ENCODE results near the gene TMEM179.
"Not testable (repeated sequence)": the region's sequence is repeated elsewhere in the genome, so short reads cannot be mapped to it uniquely, and the experiment has no call there.

Gene TMEM179

DNA sequence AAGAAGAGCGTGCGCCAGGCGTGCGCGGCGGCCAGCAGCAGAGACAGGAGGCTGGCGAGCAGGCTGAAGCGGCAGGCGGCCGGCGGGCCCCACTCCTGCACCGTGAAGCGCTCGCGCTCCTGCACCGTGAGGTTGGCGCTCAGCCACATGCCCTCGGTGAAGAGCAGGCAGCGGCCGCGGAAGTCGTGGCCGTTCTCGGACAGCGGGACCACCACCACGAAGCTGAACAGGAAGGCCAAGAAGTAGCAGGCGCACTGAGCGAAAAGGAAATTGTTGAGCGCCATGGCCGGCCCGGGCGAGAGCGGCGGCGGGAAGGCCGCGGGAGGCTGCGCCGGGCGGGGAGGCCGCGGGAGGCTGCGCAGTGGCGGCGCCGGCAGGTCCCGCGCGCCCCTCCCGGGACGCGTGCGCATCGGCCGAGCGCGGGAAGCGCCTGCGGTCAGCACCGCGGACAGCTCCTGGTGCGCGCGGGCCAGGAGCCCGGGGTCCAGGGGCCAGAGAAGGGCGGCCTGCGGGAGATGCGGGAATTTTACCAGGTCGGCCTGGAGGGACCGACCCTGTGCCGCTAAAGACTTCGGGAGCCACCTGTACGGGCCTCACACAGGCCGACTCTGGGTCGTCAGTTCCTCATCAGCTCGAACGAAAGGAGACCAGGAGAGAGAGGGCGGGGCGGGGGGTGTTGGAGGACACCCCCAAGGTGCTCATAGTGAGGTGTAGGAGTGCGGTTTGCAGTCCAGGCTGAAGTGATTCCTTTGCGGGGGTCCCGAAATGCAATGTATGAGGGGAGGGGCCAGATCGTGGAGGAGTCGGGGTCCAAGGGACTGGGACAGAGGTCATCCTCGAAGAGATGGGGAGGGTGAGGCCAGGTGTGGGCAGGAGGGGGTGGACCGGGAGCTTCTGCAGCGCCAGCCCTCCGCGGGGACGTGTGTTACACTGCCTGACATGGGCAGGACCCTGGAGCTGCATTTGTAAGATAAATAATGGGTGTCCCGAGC is at the start of gene TMEM179:
Gene TMEM179, minus strand, starts transcription at position 315 of the 992 bp plus-strand sequence. Its CDS starts 31 bp downstream, at position 284.
- peaks cover 8 to 29% of the 10 kb centered on the region in 2 donors for H3K27me3 ChIP-seq (ENCODE audit: control insufficient read depth in 1 of 2, insufficient read depth in 2 of 2, low read length in 2 of 2)

DNA sequence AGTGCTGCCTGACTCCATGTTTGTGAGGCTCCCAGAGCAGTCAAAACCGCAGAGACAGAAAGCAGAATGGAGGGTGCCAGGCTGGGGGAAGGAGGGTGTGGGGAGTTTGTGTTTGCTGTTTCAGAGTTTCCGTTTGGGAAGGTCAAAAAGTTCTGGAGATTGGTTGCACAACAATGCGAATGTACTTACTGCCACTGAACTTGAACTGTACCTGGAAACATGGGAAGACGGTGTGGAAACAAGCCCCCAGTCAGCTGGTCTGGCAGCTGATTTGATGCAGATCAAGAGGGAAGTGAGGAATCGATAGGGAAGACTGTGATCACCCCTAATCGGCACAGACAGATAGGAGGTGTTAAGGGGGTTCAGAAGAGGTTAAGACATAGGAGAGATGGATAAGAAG is 49.5 kb upstream of the TMEM179 start:
- H3K36me3 ChIP-seq (ENCODE audit: control insufficient read depth in 1 of 2, insufficient read depth in 2 of 2, low read length in 2 of 2): no peaks in the 10 kb centered on the region
- H3K27ac ChIP-seq (ENCODE audit: low read depth, low read length): no peak overlapping the region
- peaks cover 5 to 8% of the 10 kb centered on the region in 2 donors for H3K4me1 ChIP-seq (ENCODE audit: control insufficient read depth in 1 of 2, insufficient read depth in 2 of 2, low read length in 2 of 2)
- no peak overlapping the region for H3K4me3 ChIP-seq (ENCODE audit: low read depth in 1 of 2, low read length in 2 of 2)
- no peaks in the 10 kb centered on the region for H3K27me3 ChIP-seq (ENCODE audit: control insufficient read depth in 1 of 2, insufficient read depth in 2 of 2, low read length in 2 of 2)
- no peak overlapping the region for H3K9ac ChIP-seq (ENCODE audit: low read depth in 1 of 2, low read length in 2 of 2)
- no peaks in the 10 kb centered on the region for H3K9me3 ChIP-seq (ENCODE audit: control insufficient read depth in 1 of 2, low read length in 2 of 2)

More for the DNA sequence above, at the start of gene TMEM179:
- no peaks in the 10 kb centered on the region for H3K36me3 ChIP-seq (ENCODE audit: control insufficient read depth in 1 of 2, insufficient read depth in 2 of 2, low read length in 2 of 2)
- no peak within 1 kb of the TSS for H3K9ac ChIP-seq (ENCODE audit: low read depth in 1 of 2, low read length in 2 of 2)
- no peaks in the 10 kb centered on the region for H3K4me1 ChIP-seq (ENCODE audit: control insufficient read depth in 1 of 2, insufficient read depth in 2 of 2, low read length in 2 of 2)
- no peak within 1 kb of the TSS for H3K4me3 ChIP-seq (ENCODE audit: low read depth in 1 of 2, low read length in 2 of 2)
- no peaks in the 10 kb centered on the region for H3K9me3 ChIP-seq (ENCODE audit: control insufficient read depth in 1 of 2, low read length in 2 of 2)
- H3K27ac ChIP-seq (ENCODE audit: low read depth, low read length): no peak within 1 kb of the TSS

DNA sequence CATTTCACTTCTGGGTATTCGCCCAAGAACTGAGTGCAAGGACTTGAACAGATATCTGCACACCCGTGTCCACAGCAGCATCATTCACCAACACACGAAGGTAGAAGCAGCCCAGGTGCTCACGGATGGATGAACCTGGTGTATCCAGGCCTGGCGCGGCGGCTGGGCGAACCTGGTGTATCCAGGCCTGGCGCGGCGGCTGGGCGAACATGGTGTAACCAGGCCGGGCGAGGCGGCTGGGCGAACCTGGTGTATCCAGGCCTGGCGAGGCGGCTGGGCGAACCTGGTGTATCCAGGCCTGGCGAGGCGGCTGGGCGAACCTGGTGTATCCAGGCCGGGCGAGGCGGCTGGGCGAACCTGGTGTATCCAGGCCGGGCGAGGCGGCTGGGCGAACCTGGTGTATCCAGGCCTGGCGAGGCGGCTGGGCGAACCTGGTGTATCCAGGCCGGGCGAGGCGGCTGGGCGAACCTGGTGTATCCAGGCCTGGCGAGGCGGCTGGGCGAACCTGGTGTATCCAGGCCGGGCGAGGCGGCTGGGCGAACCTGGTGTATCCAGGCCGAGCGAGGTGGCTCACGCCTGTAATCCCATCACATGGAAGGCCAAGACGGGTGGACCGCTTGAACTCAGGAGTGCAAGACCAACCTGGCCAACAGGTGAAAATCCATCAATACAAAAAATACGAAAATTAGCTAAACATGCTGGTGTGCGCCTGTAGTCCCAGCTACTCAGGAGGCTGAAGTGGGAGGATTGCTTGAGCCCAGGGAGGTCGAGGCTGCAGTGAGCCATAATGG is 48.8 kb upstream of the TMEM179 start:
- not testable (repeated sequence) for H3K9ac ChIP-seq (ENCODE audit: low read depth in 1 of 2, low read length in 2 of 2); H3K27me3 ChIP-seq (ENCODE audit: control insufficient read depth in 1 of 2, insufficient read depth in 2 of 2, low read length in 2 of 2); H3K36me3 ChIP-seq (ENCODE audit: control insufficient read depth in 1 of 2, insufficient read depth in 2 of 2, low read length in 2 of 2); H3K27ac ChIP-seq (ENCODE audit: low read depth, low read length); H3K9me3 ChIP-seq (ENCODE audit: control insufficient read depth in 1 of 2, low read length in 2 of 2); H3K4me3 ChIP-seq (ENCODE audit: low read depth in 1 of 2, low read length in 2 of 2); H3K4me1 ChIP-seq (ENCODE audit: control insufficient read depth in 1 of 2, insufficient read depth in 2 of 2, low read length in 2 of 2)

DNA sequence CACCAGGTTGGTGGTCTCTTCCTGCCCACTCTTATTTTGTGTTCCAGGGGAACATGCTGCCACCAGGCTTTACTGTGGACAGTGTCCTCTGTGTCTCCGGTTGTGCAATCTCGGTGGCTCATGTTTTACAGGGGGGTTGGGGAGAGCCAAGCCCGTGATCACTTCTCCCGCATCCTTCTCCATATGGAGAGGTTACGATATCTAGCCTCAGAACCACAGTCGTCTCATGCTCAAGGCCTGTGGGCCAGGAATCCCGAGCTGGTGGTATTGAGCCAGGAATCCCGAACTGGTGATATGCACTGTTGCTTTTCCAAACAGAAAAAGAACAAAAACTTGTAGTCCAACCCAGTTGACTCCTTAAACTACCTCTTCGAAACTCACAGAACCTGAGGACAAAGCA is 47.8 kb upstream of the TMEM179 start:
- no peaks in the 10 kb centered on the region for H3K9me3 ChIP-seq (ENCODE audit: control insufficient read depth in 1 of 2, low read length in 2 of 2)
- H3K27ac ChIP-seq (ENCODE audit: low read depth, low read length): no peak overlapping the region
- peaks cover 5 to 8% of the 10 kb centered on the region in 2 donors for H3K4me1 ChIP-seq (ENCODE audit: control insufficient read depth in 1 of 2, insufficient read depth in 2 of 2, low read length in 2 of 2)
- no peak overlapping the region for H3K9ac ChIP-seq (ENCODE audit: low read depth in 1 of 2, low read length in 2 of 2)
- no peaks in the 10 kb centered on the region for H3K27me3 ChIP-seq (ENCODE audit: control insufficient read depth in 1 of 2, insufficient read depth in 2 of 2, low read length in 2 of 2)
- H3K4me3 ChIP-seq (ENCODE audit: low read depth in 1 of 2, low read length in 2 of 2): no peak overlapping the region
- H3K36me3 ChIP-seq (ENCODE audit: control insufficient read depth in 1 of 2, insufficient read depth in 2 of 2, low read length in 2 of 2): no peaks in the 10 kb centered on the region

DNA sequence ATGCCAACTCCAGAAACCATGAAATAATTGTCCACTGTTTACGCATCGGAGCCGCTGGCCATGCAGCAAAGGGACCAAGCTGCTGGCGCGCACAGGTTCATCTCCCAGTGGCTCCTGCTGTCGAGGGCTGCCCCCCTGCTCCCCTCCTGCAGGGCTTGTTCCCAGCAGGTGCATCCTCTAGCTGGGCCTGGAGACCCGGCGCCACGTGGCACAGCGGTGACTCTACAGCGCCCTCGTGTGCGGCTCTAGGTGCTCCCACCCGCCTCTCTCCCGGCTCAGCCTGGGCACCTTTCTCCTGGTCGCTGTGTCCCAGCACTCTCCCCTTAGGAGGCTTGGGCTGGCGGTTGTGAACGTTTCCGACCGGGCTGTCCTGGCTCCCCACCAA is 47.3 kb upstream of the TMEM179 start:
- no peaks in the 10 kb centered on the region for H3K27me3 ChIP-seq (ENCODE audit: control insufficient read depth in 1 of 2, insufficient read depth in 2 of 2, low read length in 2 of 2)
- no peaks in the 10 kb centered on the region for H3K9me3 ChIP-seq (ENCODE audit: control insufficient read depth in 1 of 2, low read length in 2 of 2)
- H3K36me3 ChIP-seq (ENCODE audit: control insufficient read depth in 1 of 2, insufficient read depth in 2 of 2, low read length in 2 of 2): no peaks in the 10 kb centered on the region
- H3K4me3 ChIP-seq (ENCODE audit: low read depth in 1 of 2, low read length in 2 of 2): no peak overlapping the region
- H3K9ac ChIP-seq (ENCODE audit: low read depth in 1 of 2, low read length in 2 of 2): no peak overlapping the region
- H3K4me1 ChIP-seq (ENCODE audit: control insufficient read depth in 1 of 2, insufficient read depth in 2 of 2, low read length in 2 of 2): peaks cover 5 to 8% of the 10 kb centered on the region in 2 donors
- H3K27ac ChIP-seq (ENCODE audit: low read depth, low read length): no peak overlapping the region

DNA sequence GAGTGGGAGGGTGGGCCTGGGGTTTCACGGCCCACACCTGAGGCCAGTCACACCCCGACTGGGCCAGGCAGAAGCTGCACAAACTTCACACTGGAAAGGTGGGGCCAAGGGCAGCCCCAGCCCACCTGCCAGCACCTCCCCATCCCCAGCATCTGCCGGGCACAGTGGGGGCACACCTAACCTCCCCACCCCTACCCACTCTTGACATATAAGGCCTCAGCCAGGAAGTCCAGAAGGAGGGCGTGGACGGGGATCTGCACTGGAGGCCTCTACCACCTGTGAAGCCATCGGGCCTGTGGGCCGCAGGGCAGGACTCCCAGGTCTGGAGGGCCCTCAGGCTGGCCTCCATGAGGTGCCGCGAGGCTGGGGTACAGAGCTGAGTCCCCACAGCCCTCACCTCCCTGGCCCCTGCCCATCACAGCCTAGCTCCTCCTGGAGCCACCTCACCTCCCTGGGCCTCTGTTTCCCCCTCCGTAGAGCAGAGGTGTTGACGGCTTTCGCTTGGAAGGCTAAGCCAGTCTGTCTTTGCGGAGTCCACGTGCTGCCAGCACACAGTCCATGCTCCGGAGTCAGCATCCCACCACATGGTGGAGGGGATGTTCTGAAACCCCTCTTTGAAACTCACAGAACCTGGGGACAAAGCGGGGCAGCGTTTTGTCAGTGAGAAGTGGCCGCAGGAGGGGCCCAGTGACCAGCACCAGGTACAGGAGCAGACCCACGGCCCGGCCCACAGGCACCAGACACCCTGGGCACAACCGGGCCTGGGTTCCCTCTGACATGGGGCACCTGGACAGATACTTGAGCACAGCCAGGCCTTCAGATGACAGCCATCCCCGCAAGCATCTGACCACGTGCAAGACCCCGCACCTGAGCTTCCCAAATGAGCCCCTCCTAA is 46.7 kb upstream of the TMEM179 start:
- Histone ChIP-seq H3K9me3 (ENCODE audit: control insufficient read depth in 1 of 2, low read length in 2 of 2) (no peaks in the 10 kb centered on the region), H3K27ac (ENCODE audit: low read depth, low read length) (no peak overlapping the region), H3K9ac (ENCODE audit: low read depth in 1 of 2, low read length in 2 of 2) (no peak overlapping the region), H3K27me3 (ENCODE audit: control insufficient read depth in 1 of 2, insufficient read depth in 2 of 2, low read length in 2 of 2) (no peaks in the 10 kb centered on the region), H3K4me3 (ENCODE audit: low read depth in 1 of 2, low read length in 2 of 2) (no peak overlapping the region), H3K4me1 (ENCODE audit: control insufficient read depth in 1 of 2, insufficient read depth in 2 of 2, low read length in 2 of 2) (peaks cover 5 to 8% of the 10 kb centered on the region in 2 donors), H3K36me3 (ENCODE audit: control insufficient read depth in 1 of 2, insufficient read depth in 2 of 2, low read length in 2 of 2) (no peaks in the 10 kb centered on the region)

DNA sequence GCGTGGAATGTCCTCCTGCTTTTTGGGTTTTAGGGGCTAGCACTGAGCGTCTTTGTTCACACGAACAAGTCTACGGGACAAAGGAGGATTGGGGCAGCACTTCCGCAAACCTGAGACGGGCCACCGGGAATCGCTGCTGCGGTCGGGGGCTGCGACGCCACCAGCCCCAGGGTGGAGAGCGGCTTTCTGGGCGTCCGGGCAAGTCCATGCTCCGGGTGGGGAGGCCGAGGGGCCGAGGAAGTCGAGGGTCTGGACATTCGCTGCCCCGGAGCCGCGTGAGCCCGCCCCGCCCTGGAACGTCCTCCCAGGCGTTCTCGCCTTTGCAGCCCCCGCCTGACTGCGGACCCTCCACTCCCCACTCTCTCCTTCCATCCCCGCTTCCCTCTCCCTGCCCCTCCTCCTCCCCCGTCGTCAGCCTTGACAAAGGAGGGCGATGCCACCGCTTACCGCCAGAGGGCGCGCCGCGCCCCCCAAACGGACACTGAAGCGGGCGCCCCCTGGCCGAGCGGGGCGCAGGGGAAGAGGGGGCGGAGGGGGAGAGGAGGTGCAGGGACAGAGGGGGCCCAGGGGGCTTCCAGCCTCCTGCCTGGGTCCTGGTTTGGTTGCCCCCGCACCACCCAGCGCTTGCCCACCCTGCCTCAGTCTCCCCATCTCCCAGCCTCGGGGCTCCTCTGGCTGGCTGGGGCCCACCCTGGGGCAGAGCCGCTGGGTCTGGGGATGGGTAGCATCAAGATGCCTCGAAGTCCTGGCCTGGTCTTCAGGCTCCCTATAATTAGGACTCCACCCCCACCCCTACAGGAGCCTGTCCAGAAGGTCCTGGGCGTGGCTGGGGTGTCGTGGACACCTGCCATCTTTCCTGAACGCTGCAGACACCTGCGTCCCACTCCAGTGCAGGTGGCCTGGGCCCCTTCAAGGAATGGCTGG is 45.7 kb upstream of the TMEM179 start:
- peaks cover under 1% of the 10 kb centered on the region in 2 donors for H3K9me3 ChIP-seq (ENCODE audit: control insufficient read depth in 1 of 2, low read length in 2 of 2)
- no peak overlapping the region for H3K27ac ChIP-seq (ENCODE audit: low read depth, low read length)
- H3K9ac ChIP-seq (ENCODE audit: low read depth in 1 of 2, low read length in 2 of 2): peak overlapping the region in 1 of 2 donors; percentile 38
- peaks cover 5 to 8% of the 10 kb centered on the region in 2 donors for H3K4me1 ChIP-seq (ENCODE audit: control insufficient read depth in 1 of 2, insufficient read depth in 2 of 2, low read length in 2 of 2)
- peak overlapping the region in 1 of 2 donors; percentile 51 for H3K4me3 ChIP-seq (ENCODE audit: low read depth in 1 of 2, low read length in 2 of 2)
- no peaks in the 10 kb centered on the region for H3K36me3 ChIP-seq (ENCODE audit: control insufficient read depth in 1 of 2, insufficient read depth in 2 of 2, low read length in 2 of 2)
- H3K27me3 ChIP-seq (ENCODE audit: control insufficient read depth in 1 of 2, insufficient read depth in 2 of 2, low read length in 2 of 2): no peaks in the 10 kb centered on the region

DNA sequence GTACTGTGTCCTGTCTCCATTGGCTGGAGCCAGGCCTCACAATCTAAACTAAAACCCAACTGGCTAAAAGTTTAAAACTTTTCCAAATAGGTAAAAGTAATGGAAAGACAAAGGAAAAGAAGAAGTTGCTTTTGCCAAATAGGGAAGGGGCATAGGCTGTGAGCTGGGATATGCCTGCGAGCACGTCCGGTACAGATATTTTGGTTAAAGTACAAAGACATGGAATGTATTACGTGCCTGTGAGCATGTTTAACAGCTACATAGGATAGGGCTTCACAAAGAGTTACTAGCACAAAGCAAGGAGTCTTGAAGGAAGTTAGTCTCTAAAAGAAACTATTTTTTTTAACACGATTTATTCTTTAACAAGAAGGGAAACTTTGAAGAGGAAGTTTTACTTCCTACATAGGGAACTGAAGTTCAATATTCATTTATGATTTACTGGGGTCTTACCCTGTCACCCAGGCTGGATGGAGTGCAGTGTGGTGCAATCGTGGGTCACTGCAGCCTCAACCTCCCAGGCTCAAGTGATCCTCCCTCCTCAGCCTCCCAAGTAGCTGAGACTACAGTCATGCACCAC is 43.0 kb upstream of the TMEM179 start:
- Histone ChIP-seq H3K4me1 (ENCODE audit: control insufficient read depth in 1 of 2, insufficient read depth in 2 of 2, low read length in 2 of 2) (peaks cover 5 to 8% of the 10 kb centered on the region in 2 donors), H3K27ac (ENCODE audit: low read depth, low read length) (no peak overlapping the region), H3K9me3 (ENCODE audit: control insufficient read depth in 1 of 2, low read length in 2 of 2) (peaks cover 3% of the 10 kb centered on the region in 2 donors), H3K36me3 (ENCODE audit: control insufficient read depth in 1 of 2, insufficient read depth in 2 of 2, low read length in 2 of 2) (no peaks in the 10 kb centered on the region), H3K9ac (ENCODE audit: low read depth in 1 of 2, low read length in 2 of 2) (no peak overlapping the region), H3K27me3 (ENCODE audit: control insufficient read depth in 1 of 2, insufficient read depth in 2 of 2, low read length in 2 of 2) (peaks cover 0 to 2% of the 10 kb centered on the region in 2 donors), H3K4me3 (ENCODE audit: low read depth in 1 of 2, low read length in 2 of 2) (no peak overlapping the region)

Data from duodenal mucosa (tissue), 2 donors.